Measurements from ENCODE around the gene ARID4B. TPM values are rescaled to one million over a fixed set of nuclear protein-coding genes. Genes with fewer than 3 reads are reported as not detected.
"Not testable (repeated sequence)": the region's sequence is repeated elsewhere in the genome, so short reads cannot be mapped to it uniquely, and the experiment has no call there.

The ARID4B gene
- total RNA-seq, 1 experiment from 2014 or later: 34.0 TPM

- no peak overlapping the region for H2BK120ac ChIP-seq (ENCODE audit: low read depth, low read length, poor library complexity, severe bottlenecking)
Measured at GRCh38 chr1:235160383-235160956, 167.5 kb downstream of the ARID4B start.

GRCh38 chr1:235159930-235160329, 168.0 kb downstream of the ARID4B start:
- H3K4me1 Mint-ChIP-seq: peaks cover 6 to 13% of the 10 kb centered on the region in 2 experiments
- H3K23ac ChIP-seq (ENCODE audit: insufficient read length, low read depth, low read length); DNase-seq; H3K4me2 ChIP-seq (ENCODE audit: insufficient read depth, insufficient read length, low read length); H4K8ac ChIP-seq (replicated peaks; ENCODE audit: insufficient read length, low read depth, low read length); H2BK5ac ChIP-seq (ENCODE audit: insufficient read length, low read length); H3T11ph ChIP-seq (ENCODE audit: low read length); H3K14ac ChIP-seq (ENCODE audit: insufficient read depth, low read length); H4K91ac ChIP-seq (ENCODE audit: insufficient read length, low read depth, low read length); H2BK120ac ChIP-seq (ENCODE audit: low read depth, low read length, poor library complexity, severe bottlenecking); H3K27ac ChIP-seq (ENCODE audit: insufficient read length, low read depth, low read length); H2BK15ac ChIP-seq (ENCODE audit: low read depth, low read length); H3K23me2 ChIP-seq (ENCODE audit: insufficient read length, low read depth, low read length, poor library complexity, severe bottlenecking); H3K4ac ChIP-seq (ENCODE audit: low read depth, low read length); H4K5ac ChIP-seq (ENCODE audit: insufficient read length, low read depth, low read length); H4K20me1 ChIP-seq (ENCODE audit: control insufficient read depth, insufficient read depth, insufficient read length); H3K27me3 ChIP-seq (ENCODE audit: insufficient read depth, low read length); H2AK5ac ChIP-seq (ENCODE audit: insufficient read length, low read length); H2BK12ac ChIP-seq (ENCODE audit: insufficient read length, low read depth, low read length); H3K27me3 Mint-ChIP-seq (ENCODE audit: low read depth); H3K18ac ChIP-seq (ENCODE audit: insufficient read length, low read depth, low read length); H2AFZ ChIP-seq (ENCODE audit: low read length); H3K79me1 ChIP-seq (ENCODE audit: insufficient read depth, low read depth, low read length, poor library complexity, severe bottlenecking); H3K79me2 ChIP-seq (ENCODE audit: insufficient read depth, low read length); H3K9me3 ChIP-seq (ENCODE audit: control insufficient read depth, low read depth, low read length); H3K56ac ChIP-seq (ENCODE audit: insufficient read length, low read depth, low read length); H3K9me3 Mint-ChIP-seq; H2BK20ac ChIP-seq (ENCODE audit: low read depth, low read length, poor library complexity, severe bottlenecking); H3K9ac ChIP-seq (ENCODE audit: extremely low read depth, insufficient read length, low read length); H3K4me1 ChIP-seq (ENCODE audit: insufficient read depth, low read length): not testable (repeated sequence)
- peak overlapping the region in 2 of 3 experiments; percentile 2 to 48; a peak in 1 of 7 replicates for H3K27ac Mint-ChIP-seq
- peaks cover 7 to 22% (median 11%) of the 10 kb centered on the region in 3 experiments for H3K36me3 Mint-ChIP-seq (ENCODE audit: insufficient read depth in 1 of 3, low read depth in 3 of 3)
- no CpG with 5 or more reads among the region's 9 CpGs for WGBS (ENCODE audit: extremely low coverage, insufficient read length, low lambda C conversion rate)
- peak overlapping the region; percentile 99 for H3K4me3 Mint-ChIP-seq

More at GRCh38 chr1:235160383-235160956, 167.5 kb downstream of the ARID4B start:
- H3K23ac ChIP-seq (ENCODE audit: insufficient read length, low read depth, low read length): no peak overlapping the region
- H3K9ac ChIP-seq (ENCODE audit: extremely low read depth, insufficient read length, low read length): peak overlapping the region; percentile 86
- TF ChIP-seq CTCF (conservative IDR thresholded peaks at IDR 0.05): no peak
- peak overlapping the region; percentile 57 for H3K27ac ChIP-seq (ENCODE audit: insufficient read length, low read depth, low read length)
- no peak overlapping the region for H4K8ac ChIP-seq (replicated peaks; ENCODE audit: insufficient read length, low read depth, low read length)
- H3K56ac ChIP-seq (ENCODE audit: insufficient read length, low read depth, low read length): no peak overlapping the region
- no peaks in the 10 kb centered on the region; the same call in 1 of the 2 replicates for H3K79me2 ChIP-seq (ENCODE audit: insufficient read depth, low read length)
- no peak overlapping the region for H2BK20ac ChIP-seq (ENCODE audit: low read depth, low read length, poor library complexity, severe bottlenecking)
- H4K91ac ChIP-seq (ENCODE audit: insufficient read length, low read depth, low read length): no peak overlapping the region
- H3K4me3 Mint-ChIP-seq: peak overlapping the region; percentile 99
- no peak overlapping the region for H2BK12ac ChIP-seq (ENCODE audit: insufficient read length, low read depth, low read length)
- H2AK5ac ChIP-seq (ENCODE audit: insufficient read length, low read length): no peak overlapping the region
- no peaks in the 10 kb centered on the region for H3K4me1 ChIP-seq (ENCODE audit: insufficient read depth, low read length)
- H2BK15ac ChIP-seq (ENCODE audit: low read depth, low read length): no peak overlapping the region
- peaks cover 6 to 17% (median 9%) of the 10 kb centered on the region in 3 experiments; a peak in 5 of 7 replicates for H3K36me3 Mint-ChIP-seq (ENCODE audit: insufficient read depth in 1 of 3, low read depth in 3 of 3)
- H3K79me1 ChIP-seq (ENCODE audit: insufficient read depth, low read depth, low read length, poor library complexity, severe bottlenecking): no peaks in the 10 kb centered on the region
- H4K20me1 ChIP-seq (ENCODE audit: control insufficient read depth, insufficient read depth, insufficient read length): no peaks in the 10 kb centered on the region
- peaks cover 6 to 13% of the 10 kb centered on the region in 2 experiments for H3K4me1 Mint-ChIP-seq
- peak overlapping the region; percentile 7 for H3K18ac ChIP-seq (ENCODE audit: insufficient read length, low read depth, low read length)
- H3T11ph ChIP-seq (ENCODE audit: low read length): no peak overlapping the region
- H3K4ac ChIP-seq (ENCODE audit: low read depth, low read length): no peak overlapping the region
- no peaks in the 10 kb centered on the region for H3K9me3 Mint-ChIP-seq
- no peaks in the 10 kb centered on the region; the same call in none of the 2 replicates for H3K27me3 Mint-ChIP-seq (ENCODE audit: low read depth)
- H2BK5ac ChIP-seq (ENCODE audit: insufficient read length, low read length): no peak overlapping the region
- DNase-seq: no peak
- H3K23me2 ChIP-seq (ENCODE audit: insufficient read length, low read depth, low read length, poor library complexity, severe bottlenecking): peaks cover 8% of the 10 kb centered on the region
- H4K5ac ChIP-seq (ENCODE audit: insufficient read length, low read depth, low read length): no peak overlapping the region
- peak overlapping the region; percentile 65 for H3K4me2 ChIP-seq (ENCODE audit: insufficient read depth, insufficient read length, low read length)
- H3K14ac ChIP-seq (ENCODE audit: insufficient read depth, low read length): peak overlapping the region; percentile 68
- H2AFZ ChIP-seq (ENCODE audit: low read length): no peak overlapping the region
- no peaks in the 10 kb centered on the region for H3K27me3 ChIP-seq (ENCODE audit: insufficient read depth, low read length)
- WGBS (ENCODE audit: extremely low coverage, insufficient read length, low lambda C conversion rate): no CpG with 5 or more reads among the region's 14 CpGs
- no peaks in the 10 kb centered on the region for H3K9me3 ChIP-seq (ENCODE audit: control insufficient read depth, low read depth, low read length)
- peak overlapping the region; percentile 96 to 100 (median 99) for H3K27ac Mint-ChIP-seq

Data from H9 (cell line).